Fibroblast of lung (primary cell): ENCODE data around the gene ZNF641.

Source experiments
- CTCF ChIP-seq, 2 donors: IDR thresholded peaks in 1 of 2; conservative IDR thresholded peaks in 1 of 2; 1 replicate in 1 of 2; 2 replicates in 1 of 2; pipeline ENCODE4 v1.5.1; 2011 to 2012; ENCODE audit warnings: low read length in 2 of 2, control low read depth in 1 of 2, inconsistent platforms in 1 of 2, low read depth in 1 of 2, mild to moderate bottlenecking in 1 of 2
- EZH2 ChIP-seq: IDR thresholded peaks from 2 replicates; pipeline ENCODE4 v1.5.1; 2012; ENCODE audit warnings: low read length, control low read depth, mild to moderate bottlenecking; ENCODE audit errors: missing control alignments

GRCh38 chr12:48349471-48349870, 1.2 kb downstream of the ZNF641 start:
- no peak for TF ChIP-seq CTCF (conservative IDR thresholded peaks at IDR 0.05 in 1 of 2, IDR thresholded peaks at IDR 0.05 in 1 of 2; ENCODE audit: low read depth in 1 of 2, low read length in 2 of 2)
- no peak for TF ChIP-seq EZH2
